Ascending aorta (tissue), 2 donors: ENCODE measurements around the gene GARIN5A. TPM values are rescaled to one million over a fixed set of nuclear protein-coding genes. Genes with fewer than 3 reads are reported as not detected.

Experiments
- DNase-seq, 2 donors: peaks; one replicate each; pipeline ENCODE4 v3.0.0-alpha.2; 2019; ENCODE audit warnings: low spot score in 2 of 2
- H3K27ac ChIP-seq, 2 donors: fragments of 200-600 bp; sonication (generic); one replicate each; pipeline ENCODE4 v1.5.1; 2016 to 2017; ENCODE audit warnings: mild to moderate bottlenecking in 1 of 2
- H3K27me3 ChIP-seq: fragments of 200-600 bp; sonication (generic); one replicate; pipeline ENCODE4 v1.5.1; 2017
- H3K36me3 ChIP-seq, 2 donors: fragments of 200-600 bp; sonication (generic); one replicate each; pipeline ENCODE4 v1.5.1; 2016
- H3K4me1 ChIP-seq, 2 donors: fragments of 200-600 bp; sonication (generic); one replicate each; pipeline ENCODE4 v1.5.1; 2016 to 2017; ENCODE audit warnings: mild to moderate bottlenecking in 1 of 2
- H3K4me3 ChIP-seq, 2 donors: fragments of 200-600 bp; sonication (generic); one replicate each; pipeline ENCODE4 v1.5.1; 2016 to 2017; ENCODE audit warnings: mild to moderate bottlenecking in 1 of 2
- H3K9me3 ChIP-seq, 2 donors: fragments of 200-600 bp; sonication (generic); one replicate each; pipeline ENCODE4 v1.5.1; 2016
- intact Hi-C: fragments of 100-400 bp; cut with DNase I; formaldehyde crosslinking; loops from one replicate; pipeline ENCODE4 v1.15.1; 2023
- total RNA-seq: library from RNA; depleted of rRNA; stranded (reverse); fragments of >200 nt; gene quantifications from one replicate; pipeline ENCODE4 v1.1.0, GENCODE V29; 2016
- TF ChIP-seq, protein P1 (sequence below), 3 experiments: fragments of 200-600 bp in 2 of 3; fragments of 450-650 bp in 1 of 3; sonication (generic) in 2 of 3; IDR thresholded peaks; one replicate each; pipeline ENCODE4 v1.5.1; 2016 to 2019; ENCODE audit warnings: antibody characterized with exemption in 3 of 3, mild to moderate bottlenecking in 1 of 3, moderate library complexity in 1 of 3

The GARIN5A gene
- total RNA-seq, 1 donor from 2014 or later: not detected

DNA sequence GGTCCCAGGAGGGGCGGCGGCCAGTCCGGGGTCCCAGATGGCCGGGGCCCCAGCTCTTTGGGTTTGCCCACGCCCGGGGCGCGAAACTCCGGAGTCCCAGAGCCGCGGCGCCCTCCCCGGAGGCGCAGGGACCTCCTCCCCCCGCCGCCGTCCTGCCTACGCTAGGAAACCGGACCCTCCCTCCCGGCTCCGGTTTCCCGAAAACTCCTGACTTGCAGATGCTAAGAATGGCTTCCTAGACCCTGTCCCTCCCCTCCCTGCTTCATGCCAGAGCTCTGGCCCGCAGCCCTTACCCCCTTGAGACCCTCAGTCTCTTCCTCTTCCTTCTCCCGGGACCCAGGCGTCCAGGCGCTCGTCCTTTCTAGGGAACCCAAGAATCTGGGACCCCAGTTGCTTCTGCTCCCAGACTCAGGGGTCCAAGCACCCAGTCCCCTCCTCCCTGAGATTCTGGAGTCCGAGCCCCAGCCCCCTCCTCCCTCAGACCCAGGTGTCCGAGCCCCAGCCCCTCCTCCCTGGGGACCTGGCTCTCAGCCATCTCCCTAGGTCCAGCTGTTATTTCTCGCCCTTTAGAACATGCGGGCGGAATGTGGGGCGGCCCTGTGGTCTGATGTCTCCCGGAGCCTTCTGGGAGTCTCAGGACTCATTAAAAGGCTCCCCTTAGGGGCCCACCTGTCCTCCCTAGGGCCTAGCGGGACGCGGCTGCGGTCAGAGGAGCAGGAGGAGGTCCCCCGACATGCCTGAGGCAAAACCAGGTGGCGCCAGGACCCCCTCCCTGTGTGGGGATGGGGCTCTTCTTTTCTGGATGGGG, 44.2 kb downstream of the GARIN5A start, which contains the start of gene MYBPC2:
MYBPC2 (plus strand) TSS at position 672 of the 808 bp plus-strand sequence; CDS start at position 734, 62 bp downstream.
- Histone ChIP-seq H3K9me3 (no peaks in the 10 kb centered on the region), H3K36me3 (no peaks in the 10 kb centered on the region), H3K27me3 (peaks cover 20% of the 10 kb centered on the region), H3K4me1 (peaks cover 10% of the 10 kb centered on the region in 2 donors), H3K27ac (peak within 1 kb of the TSS; percentile 32 to 44), H3K4me3 (peak within 1 kb of the TSS; percentile 59 to 76)
- DNase-seq: no peak
- TF ChIP-seq, protein P1, sequence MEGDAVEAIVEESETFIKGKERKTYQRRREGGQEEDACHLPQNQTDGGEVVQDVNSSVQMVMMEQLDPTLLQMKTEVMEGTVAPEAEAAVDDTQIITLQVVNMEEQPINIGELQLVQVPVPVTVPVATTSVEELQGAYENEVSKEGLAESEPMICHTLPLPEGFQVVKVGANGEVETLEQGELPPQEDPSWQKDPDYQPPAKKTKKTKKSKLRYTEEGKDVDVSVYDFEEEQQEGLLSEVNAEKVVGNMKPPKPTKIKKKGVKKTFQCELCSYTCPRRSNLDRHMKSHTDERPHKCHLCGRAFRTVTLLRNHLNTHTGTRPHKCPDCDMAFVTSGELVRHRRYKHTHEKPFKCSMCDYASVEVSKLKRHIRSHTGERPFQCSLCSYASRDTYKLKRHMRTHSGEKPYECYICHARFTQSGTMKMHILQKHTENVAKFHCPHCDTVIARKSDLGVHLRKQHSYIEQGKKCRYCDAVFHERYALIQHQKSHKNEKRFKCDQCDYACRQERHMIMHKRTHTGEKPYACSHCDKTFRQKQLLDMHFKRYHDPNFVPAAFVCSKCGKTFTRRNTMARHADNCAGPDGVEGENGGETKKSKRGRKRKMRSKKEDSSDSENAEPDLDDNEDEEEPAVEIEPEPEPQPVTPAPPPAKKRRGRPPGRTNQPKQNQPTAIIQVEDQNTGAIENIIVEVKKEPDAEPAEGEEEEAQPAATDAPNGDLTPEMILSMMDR (IDR thresholded peaks at IDR 0.05): no peak
- intact Hi-C loops: loop anchor here (5.0 kb wide), 1 partner anchor 80 kb away; the partner anchor contains the start of genes ASPDH and JOSD2

DNA sequence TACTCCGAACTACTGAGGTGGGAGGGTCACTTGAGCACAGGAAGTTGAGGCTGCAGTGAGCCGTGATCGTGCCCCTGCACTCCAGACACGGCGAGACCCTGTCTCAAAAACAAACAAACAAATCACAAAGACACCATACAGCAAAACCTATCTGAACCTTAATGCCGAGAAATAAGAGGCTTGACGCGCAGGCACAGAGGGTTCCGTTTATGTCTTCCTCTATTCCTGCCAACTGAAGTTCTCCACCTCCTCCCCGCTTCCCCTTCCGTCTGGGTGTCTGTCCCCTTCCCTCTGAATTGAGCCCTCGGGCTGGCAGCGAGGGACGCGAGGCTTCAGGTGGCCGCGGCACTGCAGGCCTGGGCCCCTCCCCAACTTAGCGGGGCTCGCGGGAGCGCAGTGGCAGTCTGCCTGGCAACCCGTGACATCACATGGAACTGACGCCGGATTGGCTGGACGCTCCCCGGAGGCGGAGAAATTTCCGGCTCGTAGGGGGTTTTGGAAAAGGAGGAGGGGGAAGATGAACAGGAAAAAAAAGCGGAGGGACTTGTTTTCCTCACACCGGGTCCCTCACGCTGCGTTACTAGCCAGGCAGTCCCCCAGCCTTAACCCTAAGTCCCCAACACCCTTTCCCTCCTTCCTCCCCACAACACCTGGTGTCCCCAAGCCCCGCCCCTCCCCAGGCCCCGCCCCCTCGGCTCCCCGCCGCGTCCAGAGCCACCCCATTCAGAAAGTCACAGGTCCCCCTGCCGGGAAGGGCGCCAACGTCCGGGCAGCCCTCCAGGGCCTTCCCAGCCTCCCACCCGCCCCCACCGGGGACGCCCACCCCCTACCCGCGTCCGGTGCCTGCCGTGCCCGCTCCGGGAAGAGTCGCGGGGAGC, 45.1 kb downstream of the GARIN5A start:
- peak overlapping the region; percentile 32 to 44 for H3K27ac ChIP-seq
- peak overlapping the region; percentile 59 to 76 for H3K4me3 ChIP-seq
- DNase-seq: peak; percentile 25 to 89
- no peaks in the 10 kb centered on the region for H3K9me3 ChIP-seq
- H3K27me3 ChIP-seq: peaks cover 20% of the 10 kb centered on the region
- TF ChIP-seq, protein P1 (IDR thresholded peaks at IDR 0.05): no peak
- H3K36me3 ChIP-seq: no peaks in the 10 kb centered on the region
- peaks cover 10% of the 10 kb centered on the region in 2 donors for H3K4me1 ChIP-seq
- intact Hi-C loops: loop anchor here (2.0 to 5.0 kb wide), 2 partner anchors 47 to 81 kb away; partner anchors contain the start of genes ASPDH, JOSD2 and POLD1

DNA sequence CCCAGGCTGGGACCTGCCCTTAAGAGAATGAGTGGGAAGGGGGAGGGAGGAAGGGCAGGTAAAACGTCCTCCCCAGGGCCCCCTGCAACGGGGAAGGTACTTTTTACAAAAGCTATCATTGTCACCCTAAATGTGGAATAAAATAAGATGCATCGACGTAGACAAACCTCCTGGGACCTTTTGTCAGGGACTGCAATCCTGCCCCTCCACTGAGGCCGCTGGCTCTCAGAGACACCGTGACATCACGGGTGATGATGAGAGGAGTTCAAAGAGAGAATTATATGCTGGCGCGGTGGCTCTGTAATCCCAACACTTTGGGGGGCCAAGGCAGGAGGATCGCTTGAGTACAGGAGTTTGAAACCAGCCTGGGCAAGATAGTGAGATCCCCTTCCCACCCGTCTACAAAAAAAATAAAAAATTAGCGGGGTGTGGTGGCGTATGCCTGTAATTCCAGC, 45.7 kb downstream of the GARIN5A start:
- Histone ChIP-seq H3K27me3 (peaks cover 20% of the 10 kb centered on the region), H3K4me1 (peaks cover 10% of the 10 kb centered on the region in 2 donors), H3K27ac (peak overlapping the region in 1 of 2 donors; percentile 22), H3K36me3 (no peaks in the 10 kb centered on the region), H3K9me3 (no peaks in the 10 kb centered on the region), H3K4me3 (peak overlapping the region; percentile 59 to 76)
- TF ChIP-seq, protein P1 (IDR thresholded peaks at IDR 0.05): no peak
- DNase-seq: no peak
- intact Hi-C loops: loop anchor here (2.0 to 5.0 kb wide), 2 partner anchors 46 to 81 kb away; partner anchors contain the start of genes ASPDH, JOSD2 and POLD1

DNA sequence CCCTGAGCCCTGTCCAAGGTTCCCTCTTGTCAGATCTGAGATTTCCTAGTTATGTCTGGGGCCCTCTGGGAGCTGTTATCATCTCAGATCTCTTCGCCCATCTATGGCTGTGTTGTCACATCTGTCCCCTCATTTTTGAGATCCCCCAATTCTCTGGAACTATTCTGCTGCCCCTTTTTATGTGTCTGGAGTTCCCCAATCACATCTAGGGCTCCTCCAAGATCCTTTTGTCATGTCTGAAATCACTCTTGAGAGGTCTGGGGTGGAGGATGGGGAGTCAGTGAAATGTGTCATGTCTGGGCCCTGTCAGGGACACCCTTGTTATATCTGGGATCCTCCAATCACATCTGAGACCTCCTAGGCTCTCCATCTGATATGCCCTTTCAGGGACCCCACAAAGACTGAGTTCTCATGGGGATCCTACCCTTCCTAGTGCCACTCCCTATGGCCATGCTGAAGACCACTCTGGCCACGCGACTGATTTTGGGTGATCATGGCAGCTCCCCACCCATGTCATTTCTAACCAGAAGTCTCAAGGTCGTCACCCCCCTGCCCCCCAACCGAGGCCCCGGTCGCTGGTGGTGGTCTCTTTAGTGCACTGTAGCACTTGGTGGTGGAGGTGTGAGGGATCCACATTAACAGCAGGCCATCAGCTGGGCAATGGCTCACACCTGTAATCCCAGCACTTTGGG, 47.7 kb downstream of the GARIN5A start:
- Histone ChIP-seq H3K36me3 (no peaks in the 10 kb centered on the region), H3K27me3 (peaks cover 18% of the 10 kb centered on the region), H3K27ac (no peak overlapping the region), H3K9me3 (no peaks in the 10 kb centered on the region), H3K4me3 (no peak overlapping the region), H3K4me1 (peaks cover 10% of the 10 kb centered on the region in 2 donors)
- intact Hi-C loops: no loop called here
- TF ChIP-seq, protein P1 (IDR thresholded peaks at IDR 0.05): no peak
- DNase-seq: no peak

DNA sequence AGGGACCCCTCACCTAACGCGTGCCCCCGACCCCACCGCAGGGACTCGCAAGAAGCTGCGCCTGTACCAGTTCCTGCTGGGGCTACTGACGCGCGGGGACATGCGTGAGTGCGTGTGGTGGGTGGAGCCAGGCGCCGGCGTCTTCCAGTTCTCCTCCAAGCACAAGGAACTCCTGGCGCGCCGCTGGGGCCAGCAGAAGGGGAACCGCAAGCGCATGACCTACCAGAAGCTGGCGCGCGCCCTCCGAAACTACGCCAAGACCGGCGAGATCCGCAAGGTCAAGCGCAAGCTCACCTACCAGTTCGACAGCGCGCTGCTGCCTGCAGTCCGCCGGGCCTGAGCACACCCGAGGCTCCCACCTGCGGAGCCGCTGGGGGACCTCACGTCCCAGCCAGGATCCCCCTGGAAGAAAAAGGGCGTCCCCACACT, 48.6 kb downstream of the GARIN5A start:
- no peaks in the 10 kb centered on the region for H3K9me3 ChIP-seq
- DNase-seq: peak; percentile 61 to 88
- H3K4me1 ChIP-seq: peaks cover 10% of the 10 kb centered on the region in 2 donors
- no peak overlapping the region for H3K4me3 ChIP-seq
- intact Hi-C loops: no loop called here
- H3K36me3 ChIP-seq: no peaks in the 10 kb centered on the region
- peak overlapping the region in 1 of 2 donors; percentile 4 for H3K27ac ChIP-seq
- peaks cover 14% of the 10 kb centered on the region for H3K27me3 ChIP-seq
- TF ChIP-seq, protein P1 (IDR thresholded peaks at IDR 0.05): no peak
